Epithelial cell of proximal tubule (primary cell): ENCODE results near the gene SLC2A10. TPM values are rescaled to one million over a fixed set of nuclear protein-coding genes. Genes with fewer than 3 reads are reported as not detected.
A peak's percentile ranks its signal among the peaks of the same experiment; 100 is the strongest.
"Not testable (repeated sequence)": the region's sequence is repeated elsewhere in the genome, so short reads cannot be mapped to it uniquely, and the experiment has no call there.

ENCODE experiments used
- DNase-seq: peaks from one replicate; pipeline ENCODE4 v3.0.0-alpha.2; 2011; ENCODE audit warnings: low read depth
- H3K4me3 ChIP-seq: 2 replicates; pipeline ENCODE4 v1.5.1; 2011; ENCODE audit warnings: low read depth, mild to moderate bottlenecking, low read length
- CTCF ChIP-seq: conservative IDR thresholded peaks from 2 replicates; pipeline ENCODE4 v1.5.1; 2012; ENCODE audit warnings: low read depth, mild to moderate bottlenecking, low read length
- total RNA-seq: library from RNA; depleted of rRNA; stranded (reverse); fragments of >200 nt; gene quantifications from 2 replicates; pipeline ENCODE4 v1.2.3, GENCODE V29; 2015

Gene SLC2A10
- total RNA-seq, 1 donor from 2014 or later, result 12.5 TPM

- no peak for DNase-seq
- no peak overlapping the region for H3K4me3 ChIP-seq
- TF ChIP-seq CTCF, result no peak
Measured at GRCh38 chr20:46674253-46675083, 35.0 kb upstream of the SLC2A10 start.

GRCh38 chr20:46676649-46677316 lies 32.7 kb upstream of the SLC2A10 start:
- not testable (repeated sequence) for H3K4me3 ChIP-seq, DNase-seq

- no peak overlapping the region for H3K4me3 ChIP-seq
- no peak for DNase-seq
- TF ChIP-seq CTCF, result no peak
Measured at GRCh38 chr20:46677608-46678007, 31.8 kb upstream of the SLC2A10 start.

GRCh38 chr20:46678516-46678915 lies 30.9 kb upstream of the SLC2A10 start:
- DNase-seq, result no peak
- TF ChIP-seq CTCF, result no peak
- H3K4me3 ChIP-seq, result no peak overlapping the region

GRCh38 chr20:46680684-46681031 lies 28.8 kb upstream of the SLC2A10 start:
- no peak overlapping the region for H3K4me3 ChIP-seq
- DNase-seq, result no peak
- TF ChIP-seq CTCF, result no peak

- DNase-seq, result no peak
Measured at GRCh38 chr20:46681032-46681854, 28.2 kb upstream of the SLC2A10 start.

More at GRCh38 chr20:46681032-46681854, 28.2 kb upstream of the SLC2A10 start:
- H3K4me3 ChIP-seq, result no peak overlapping the region
- TF ChIP-seq CTCF, result peak; percentile 84
